SHP77 treated with DMSO at 0.1 percent for 48 hours (cell line): ENCODE results near the gene SLC38A10.
"Not testable (repeated sequence)": the region's sequence is repeated elsewhere in the genome, so short reads cannot be mapped to it uniquely, and the experiment has no call there.

Experiments
- DNase-seq: peaks from one replicate; lab custom pipeline; 2025; lab: John Stamatoyannopoulos, UW

The SLC38A10 gene

DNA sequence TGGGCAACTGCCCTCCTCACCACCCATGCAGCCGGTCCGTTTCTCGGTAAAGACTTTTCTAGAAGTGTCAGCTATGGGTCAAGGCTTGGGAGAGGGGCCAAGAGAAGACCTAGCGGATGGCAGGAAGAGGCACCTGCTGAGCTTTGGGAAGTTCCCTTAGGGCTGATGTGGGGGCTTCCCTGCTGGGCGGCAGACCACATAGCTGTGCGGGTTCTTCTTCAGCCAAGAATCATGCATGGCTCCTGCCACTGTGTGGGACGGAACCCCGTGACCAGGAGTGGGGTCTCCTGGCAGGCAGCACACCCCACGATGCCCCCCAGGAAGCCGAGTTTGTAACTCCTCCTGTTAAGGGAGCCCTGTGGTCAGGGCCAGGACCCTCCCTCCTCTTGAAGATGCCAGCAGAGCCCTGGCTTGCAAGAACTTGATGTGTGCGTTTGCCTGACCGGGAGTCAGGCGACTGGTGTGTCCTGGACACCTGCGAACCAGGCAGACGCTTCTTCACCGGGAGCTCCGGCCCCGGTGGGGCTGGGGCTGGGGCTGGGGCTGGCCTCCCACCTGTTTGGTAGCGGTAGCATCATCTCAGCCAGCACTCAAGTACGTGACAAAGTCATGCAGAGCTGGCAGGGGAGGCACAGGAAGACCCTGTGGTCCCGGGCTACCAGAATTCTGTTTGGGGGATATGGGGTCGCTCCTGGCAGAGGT lies 17.7 kb upstream of the SLC38A10 start:
- DNase-seq, result no peak

DNA sequence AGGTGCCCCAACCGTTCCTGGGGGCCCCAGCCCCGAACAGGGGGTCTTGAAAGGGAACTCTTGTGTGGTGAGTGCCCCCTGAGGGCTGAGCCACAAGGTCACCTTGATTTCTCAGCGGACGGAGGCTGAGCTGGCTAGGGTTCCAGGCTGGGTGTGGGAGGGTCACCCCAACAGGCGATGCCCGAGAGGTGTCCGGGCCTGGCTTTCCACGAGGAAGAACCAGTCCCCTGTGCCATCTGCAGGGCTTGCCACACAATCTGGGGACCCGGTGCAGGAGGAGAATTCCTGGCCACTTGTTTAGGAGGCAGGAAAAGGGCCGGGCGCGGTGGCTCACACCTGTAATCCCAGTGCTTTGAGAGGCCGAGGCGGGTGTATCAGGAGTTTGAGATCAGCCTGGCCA lies 16.8 kb upstream of the SLC38A10 start:
- no peak for DNase-seq

DNA sequence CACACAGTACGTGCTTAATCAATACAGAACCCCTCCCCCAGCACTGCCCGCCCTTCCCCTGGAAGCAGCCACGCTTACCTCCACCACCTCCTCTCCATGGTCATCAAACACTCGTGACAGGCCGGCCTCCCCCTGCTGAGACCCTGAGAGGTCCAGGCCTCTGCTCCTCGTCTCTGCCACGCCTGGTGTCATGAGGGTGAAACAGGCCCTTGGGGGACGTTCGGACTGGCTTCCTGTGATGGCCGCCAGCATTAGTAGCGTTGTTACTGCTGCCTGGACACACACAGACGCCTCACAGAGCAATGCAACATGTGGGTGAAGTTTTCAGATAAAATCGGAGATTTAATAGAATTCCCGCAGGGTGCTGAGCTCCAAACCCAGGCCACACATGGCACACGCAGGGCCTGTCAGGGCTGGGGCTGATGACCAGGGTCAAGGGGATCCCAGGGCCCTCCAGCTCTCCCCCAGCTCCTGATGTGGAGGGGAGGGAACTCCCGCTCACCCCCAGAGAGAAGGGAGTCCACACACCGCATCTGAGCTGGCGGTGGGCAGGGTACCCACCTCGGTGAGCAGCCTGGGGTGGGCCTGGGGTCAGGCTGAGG lies 15.9 kb upstream of the SLC38A10 start:
- no peak for DNase-seq

GRCh38 chr17:81309859-81310839 lies 15.0 kb upstream of the SLC38A10 start:
- DNase-seq, result no peak

DNA sequence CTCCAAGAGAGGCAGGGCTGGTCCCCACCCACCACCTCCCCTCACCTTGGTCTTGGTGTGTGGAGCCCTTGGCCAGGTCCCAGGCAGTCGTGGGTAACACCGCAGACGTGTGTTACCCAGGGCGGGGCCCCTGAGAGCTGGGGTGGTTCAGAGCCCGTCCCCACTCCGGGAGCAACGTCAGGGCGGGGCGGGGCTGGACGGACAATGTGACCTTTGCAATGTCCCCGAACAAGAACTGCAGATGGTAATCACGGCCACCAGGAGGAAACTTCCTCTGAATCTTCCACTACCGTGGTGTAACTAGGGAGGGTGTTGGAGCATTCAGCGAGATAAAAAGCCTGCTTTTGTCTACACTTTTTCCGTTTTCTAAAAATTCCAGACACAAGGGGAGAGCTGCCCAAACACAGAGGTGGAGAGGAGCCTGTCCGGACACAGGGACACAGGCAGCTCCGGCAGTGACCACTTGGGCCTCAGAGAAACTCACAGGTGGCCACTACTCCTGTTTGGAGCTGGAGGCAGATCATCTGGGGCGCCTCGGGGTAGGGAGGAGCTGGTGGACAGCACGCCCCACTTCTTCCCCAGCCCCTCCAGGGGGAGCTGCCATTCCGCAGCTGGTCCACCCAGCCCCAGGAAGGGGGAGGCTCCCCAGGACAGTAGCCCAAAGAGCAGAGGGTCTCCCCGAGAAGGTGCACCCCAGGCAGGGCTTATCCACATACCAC lies 14.2 kb upstream of the SLC38A10 start:
- peak; percentile 84 for DNase-seq

GRCh38 chr17:81308784-81309139 lies 13.7 kb upstream of the SLC38A10 start:
- not testable (repeated sequence) for DNase-seq

- no peak for DNase-seq
Measured at GRCh38 chr17:81307636-81308560, 12.8 kb upstream of the SLC38A10 start.

GRCh38 chr17:81306898-81307510 lies 11.9 kb upstream of the SLC38A10 start:
- DNase-seq, result no peak

GRCh38 chr17:81306491-81306890 lies 11.4 kb upstream of the SLC38A10 start:
- no peak for DNase-seq

GRCh38 chr17:81305051-81305630 lies 10.0 kb upstream of the SLC38A10 start:
- DNase-seq, result no peak

GRCh38 chr17:81304196-81305015 lies 9.3 kb upstream of the SLC38A10 start:
- DNase-seq, result no peak

GRCh38 chr17:81303385-81303784 lies 8.3 kb upstream of the SLC38A10 start:
- DNase-seq, result no peak

GRCh38 chr17:81302861-81303333 lies 7.8 kb upstream of the SLC38A10 start:
- DNase-seq, result no peak

DNA sequence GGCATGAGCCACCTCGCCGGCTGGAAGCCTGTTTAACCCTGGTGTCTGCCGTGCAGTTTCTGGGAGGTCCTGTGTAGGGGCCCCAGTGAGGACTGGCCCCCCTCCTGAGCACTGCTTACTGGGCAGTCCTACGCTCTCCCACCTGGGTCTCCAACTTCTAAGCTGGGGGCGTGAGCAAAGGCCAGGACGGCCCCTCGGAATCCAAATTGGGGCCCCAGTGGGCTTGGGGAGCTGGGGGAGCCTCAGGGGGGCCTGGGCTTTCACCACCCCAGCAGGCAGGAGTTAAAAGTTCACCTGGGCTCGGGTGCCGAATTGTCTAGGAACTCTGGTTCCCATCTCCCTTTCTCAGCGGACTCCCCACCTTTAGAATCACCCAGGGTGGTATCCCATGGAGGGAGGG lies 7.2 kb upstream of the SLC38A10 start:
- DNase-seq, result no peak

GRCh38 chr17:81301195-81302144 lies 6.4 kb upstream of the SLC38A10 start:
- no peak for DNase-seq

DNA sequence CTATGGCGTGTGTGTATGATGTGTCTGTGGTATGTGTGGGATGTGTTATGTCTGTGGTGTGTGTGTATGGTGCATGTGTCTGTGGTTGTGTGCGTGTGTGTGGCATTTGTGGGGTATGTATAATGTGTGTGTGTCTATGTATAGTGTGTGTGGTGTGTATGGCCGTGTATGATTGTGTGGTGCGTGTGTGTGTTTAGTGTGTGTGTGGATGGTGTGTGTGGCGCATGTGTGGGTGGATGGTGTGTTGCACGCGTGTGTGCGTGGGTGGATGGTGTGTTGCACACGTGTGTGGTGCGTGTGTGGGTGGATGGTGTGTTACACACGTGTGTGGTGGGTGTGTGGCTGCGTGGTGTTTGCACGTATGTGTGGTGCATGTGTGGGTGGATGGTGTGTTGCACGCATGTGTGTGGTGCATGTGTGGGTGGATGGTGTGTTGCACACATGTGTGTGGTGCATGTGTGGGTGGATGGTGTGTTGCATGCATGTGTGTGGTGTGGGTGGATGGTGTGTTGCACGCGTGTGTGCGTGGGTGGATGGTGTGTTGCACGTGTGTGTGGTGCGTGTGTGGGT lies 5.6 kb upstream of the SLC38A10 start:
- DNase-seq, result no peak

GRCh38 chr17:81299846-81300585 lies 4.9 kb upstream of the SLC38A10 start:
- no peak for DNase-seq
